Nephron progenitor cell (in vitro differentiated cells): ENCODE data around the gene PYGB.

Experiments
- DNase-seq: peaks from one replicate; pipeline ENCODE4 v3.0.0; 2021
- H3K27ac Mint-ChIP-seq: 2 replicates; pipeline ENCODE4 v1.8.0; 2021; ENCODE audit warnings: mild to moderate bottlenecking, moderate library complexity, mixed read lengths
- H3K27me3 Mint-ChIP-seq: 2 replicates; pipeline ENCODE4 v1.8.0; 2021; ENCODE audit warnings: mild to moderate bottlenecking, low read depth, mixed read lengths; ENCODE audit not compliant: poor library complexity
- H3K36me3 Mint-ChIP-seq: 2 replicates; pipeline ENCODE4 v1.8.0; 2021; ENCODE audit warnings: low read depth, mixed read lengths
- H3K4me1 Mint-ChIP-seq: 2 replicates; pipeline ENCODE4 v1.8.0; 2021; ENCODE audit warnings: mixed read lengths
- H3K4me3 Mint-ChIP-seq: 2 replicates; pipeline ENCODE4 v1.8.0; 2021; ENCODE audit warnings: mild to moderate bottlenecking, moderate library complexity, mixed read lengths
- H3K9me3 Mint-ChIP-seq: 2 replicates; pipeline ENCODE4 v1.8.0; 2021; ENCODE audit warnings: mild to moderate bottlenecking, moderate library complexity, mixed read lengths
- TF ChIP-seq, protein P1 (sequence below): fragments of 200-600 bp; sonication (generic); IDR thresholded peaks from 2 replicates; pipeline ENCODE4 v1.5.0; 2021; ENCODE audit warnings: antibody characterized with exemption

PYGB gene

DNA sequence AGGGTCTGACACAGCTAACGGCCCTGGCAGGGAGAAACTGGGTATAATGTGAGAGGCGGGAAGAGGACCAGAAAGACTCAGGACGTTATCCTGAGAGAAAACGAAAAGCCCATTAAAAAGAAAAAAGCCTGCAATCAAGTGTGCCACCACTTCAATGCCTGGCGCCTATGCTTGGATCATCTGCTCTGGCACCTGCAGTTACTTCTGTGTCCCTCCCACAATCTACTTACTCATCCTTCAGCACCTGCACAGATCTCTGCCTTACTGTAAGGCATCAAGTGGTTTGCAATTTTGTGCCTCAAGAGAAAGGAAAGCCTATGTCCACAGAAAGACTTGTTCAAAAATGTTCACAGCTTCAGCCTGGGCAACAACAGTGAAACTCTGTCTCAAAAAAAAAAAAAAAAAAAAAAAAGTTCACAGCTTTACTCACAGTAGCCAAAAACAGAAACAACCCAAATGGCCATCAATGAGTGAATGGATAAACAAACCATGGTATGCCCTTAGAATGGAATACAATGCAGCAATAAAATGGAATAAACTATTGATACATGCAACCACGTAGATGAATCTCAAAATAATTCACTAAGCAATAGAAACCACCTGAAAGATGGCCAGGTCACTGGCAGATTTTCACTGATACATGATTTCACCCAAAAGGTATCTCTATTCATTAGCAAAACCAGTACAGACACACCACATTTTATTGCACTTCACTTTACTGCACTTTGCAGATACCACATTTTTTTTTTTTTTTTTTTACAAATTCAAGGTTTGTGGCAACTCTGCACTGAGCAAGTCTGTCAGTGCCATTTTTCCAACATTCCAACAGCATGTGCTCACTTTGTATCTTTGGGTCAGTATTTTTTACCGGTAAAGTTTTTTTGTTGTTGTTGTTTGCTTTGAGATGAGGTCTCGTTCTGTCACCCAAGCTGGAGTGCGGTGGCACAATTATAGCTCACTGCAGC lies 94.1 kb downstream of the PYGB start:
- peaks cover 17% of the 10 kb centered on the region for H3K9me3 Mint-ChIP-seq
- DNase-seq, result no peak
- peaks cover 25% of the 10 kb centered on the region for H3K4me1 Mint-ChIP-seq
- H3K36me3 Mint-ChIP-seq, result peaks cover 58% of the 10 kb centered on the region
- H3K27ac Mint-ChIP-seq, result no peak overlapping the region
- H3K27me3 Mint-ChIP-seq, result no peaks in the 10 kb centered on the region
- TF ChIP-seq, protein P1, sequence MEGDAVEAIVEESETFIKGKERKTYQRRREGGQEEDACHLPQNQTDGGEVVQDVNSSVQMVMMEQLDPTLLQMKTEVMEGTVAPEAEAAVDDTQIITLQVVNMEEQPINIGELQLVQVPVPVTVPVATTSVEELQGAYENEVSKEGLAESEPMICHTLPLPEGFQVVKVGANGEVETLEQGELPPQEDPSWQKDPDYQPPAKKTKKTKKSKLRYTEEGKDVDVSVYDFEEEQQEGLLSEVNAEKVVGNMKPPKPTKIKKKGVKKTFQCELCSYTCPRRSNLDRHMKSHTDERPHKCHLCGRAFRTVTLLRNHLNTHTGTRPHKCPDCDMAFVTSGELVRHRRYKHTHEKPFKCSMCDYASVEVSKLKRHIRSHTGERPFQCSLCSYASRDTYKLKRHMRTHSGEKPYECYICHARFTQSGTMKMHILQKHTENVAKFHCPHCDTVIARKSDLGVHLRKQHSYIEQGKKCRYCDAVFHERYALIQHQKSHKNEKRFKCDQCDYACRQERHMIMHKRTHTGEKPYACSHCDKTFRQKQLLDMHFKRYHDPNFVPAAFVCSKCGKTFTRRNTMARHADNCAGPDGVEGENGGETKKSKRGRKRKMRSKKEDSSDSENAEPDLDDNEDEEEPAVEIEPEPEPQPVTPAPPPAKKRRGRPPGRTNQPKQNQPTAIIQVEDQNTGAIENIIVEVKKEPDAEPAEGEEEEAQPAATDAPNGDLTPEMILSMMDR, result no peak
- H3K4me3 Mint-ChIP-seq, result no peak overlapping the region

DNA sequence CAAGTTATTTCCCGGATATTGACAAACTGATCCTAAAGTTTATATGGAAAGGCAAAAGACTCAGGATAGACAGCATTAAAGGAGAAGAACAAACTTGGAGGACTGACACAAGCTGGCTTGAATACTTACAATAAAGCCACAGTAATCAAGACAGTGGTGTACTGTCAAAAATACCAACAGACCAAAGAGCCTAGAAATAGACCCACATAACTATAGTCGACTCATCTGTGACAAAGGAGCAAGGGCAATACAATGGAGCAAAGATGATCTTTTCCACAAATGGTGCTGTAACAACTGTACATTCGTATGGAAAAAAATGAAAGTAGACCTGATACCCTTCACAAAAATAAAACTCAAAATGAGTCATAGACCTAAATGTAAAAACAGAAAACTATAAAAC lies 96.7 kb downstream of the PYGB start:
- Mint-ChIP-seq H3K4me3 (no peak overlapping the region), H3K27ac (no peak overlapping the region), H3K9me3 (peaks cover 34% of the 10 kb centered on the region), H3K36me3 (peaks cover 62% of the 10 kb centered on the region), H3K4me1 (peaks cover 10% of the 10 kb centered on the region), H3K27me3 (no peaks in the 10 kb centered on the region)
- TF ChIP-seq, protein P1, result no peak
- no peak for DNase-seq

DNA sequence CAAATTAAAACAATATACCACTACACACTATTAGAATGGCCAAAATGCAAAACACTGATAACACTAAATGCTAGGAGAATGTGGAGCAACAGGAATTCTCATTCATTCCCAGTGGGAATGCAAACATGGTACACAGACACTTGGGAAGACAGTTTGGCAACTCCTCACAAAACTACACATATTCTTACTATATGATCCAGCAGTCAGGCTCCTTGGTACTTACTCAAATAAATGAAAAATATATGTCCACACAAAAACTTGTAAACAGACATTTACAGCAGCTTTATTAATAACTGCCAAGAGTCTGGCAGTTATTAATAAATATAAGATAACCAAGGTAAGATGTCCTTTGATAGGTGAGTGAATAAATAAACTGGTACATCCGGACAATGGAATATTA lies 97.8 kb downstream of the PYGB start:
- TF ChIP-seq, protein P1, result no peak
- peaks cover 73% of the 10 kb centered on the region for H3K36me3 Mint-ChIP-seq
- H3K27ac Mint-ChIP-seq, result no peak overlapping the region

DNA sequence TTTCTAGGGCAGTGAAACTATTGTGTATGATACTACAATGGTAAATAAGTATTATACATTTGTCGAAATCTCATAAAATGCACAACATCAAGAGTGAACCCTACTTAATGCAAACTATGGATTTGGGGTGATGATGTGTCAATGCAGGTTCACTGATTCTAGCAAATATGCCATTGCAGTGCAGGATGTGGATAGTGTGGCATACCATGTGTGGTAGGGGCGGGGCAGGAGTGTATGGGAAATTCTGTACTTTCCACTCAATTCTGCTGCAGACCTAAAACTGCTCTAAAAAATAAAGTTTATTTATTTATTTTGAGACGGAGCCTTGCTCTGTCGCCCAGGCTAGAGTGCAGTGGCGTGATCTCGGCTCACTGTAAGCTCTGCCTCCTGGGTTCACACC lies 98.5 kb downstream of the PYGB start:
- DNase-seq, result no peak
- H3K4me1 Mint-ChIP-seq, result no peaks in the 10 kb centered on the region
- no peak overlapping the region for H3K4me3 Mint-ChIP-seq
- H3K27ac Mint-ChIP-seq, result no peak overlapping the region
- peaks cover 79% of the 10 kb centered on the region for H3K36me3 Mint-ChIP-seq
- H3K27me3 Mint-ChIP-seq, result no peaks in the 10 kb centered on the region
- TF ChIP-seq, protein P1, result no peak
- H3K9me3 Mint-ChIP-seq, result peaks cover 49% of the 10 kb centered on the region

More for the DNA sequence above, 97.8 kb downstream of the PYGB start:
- Mint-ChIP-seq H3K9me3 (peaks cover 44% of the 10 kb centered on the region), H3K4me1 (peaks cover under 1% of the 10 kb centered on the region), H3K27me3 (no peaks in the 10 kb centered on the region), H3K4me3 (no peak overlapping the region)
- DNase-seq, result no peak
